Pancreas (tissue), 10 donors: ENCODE results near the gene PTEN. TPM values are rescaled to one million over a fixed set of nuclear protein-coding genes. Genes with fewer than 3 reads are reported as not detected.

ENCODE experiments used
- ATAC-seq, 4 donors: fragments of 200-7000 bp; cut with Tn5 transposase; one replicate each; pipeline versions ENCODE4 v1.8.0 to v1.9.1; 2020; ENCODE audit warnings: mild to moderate bottlenecking in 4 of 4, moderate library complexity in 4 of 4
- DNase-seq, 6 donors: peaks; one replicate each; pipeline ENCODE4 v3.0.0-alpha.2; 2020
- FAIRE-seq: peaks from 2 replicates; lab custom pipeline; 2012; peaks lifted over from hg19 to GRCh38; lab: Jason Lieb, UNC
- H3K27ac ChIP-seq, 4 donors: fragments of 200-600 bp; sonication (generic); 1 replicate in 3 of 4; 2 replicates in 1 of 4; pipeline versions ENCODE4 v1.5.0 to v1.8.0; 2020
- H3K27me3 ChIP-seq, 4 donors: fragments of 200-600 bp; one replicate each; pipeline ENCODE4 v1.8.0; 2021
- H3K36me3 ChIP-seq, 3 donors: fragments of 200-600 bp; sonication (generic) in 1 of 3; one replicate each; pipeline versions ENCODE4 v1.5.0 to v1.8.0; 2020 to 2021
- H3K4me1 ChIP-seq, 3 donors: fragments of 200-600 bp; one replicate each; pipeline ENCODE4 v1.8.0; 2021
- H3K4me3 ChIP-seq, 4 donors: fragments of 200-600 bp; sonication (generic) in 2 of 4; one replicate each; pipeline versions ENCODE4 v1.5.0 to v1.8.0; 2020 to 2021
- H3K9me3 ChIP-seq, 4 donors: fragments of 200-600 bp; one replicate each; pipeline ENCODE4 v1.8.0; 2021
- CTCF ChIP-seq, 4 donors: fragments of 200-600 bp; sonication (generic) in 3 of 4; IDR thresholded peaks; one replicate each; pipeline versions ENCODE4 v1.5.0 to v1.8.0; 2021; ENCODE audit warnings: antibody characterized with exemption in 4 of 4
- WGBS, 2 donors: extraction: QIAGEN DNeasy Blood & Tissue Kit; methylation state at CpG; one replicate each; pipeline ENCODE4 v1.1.7; 2013; 5-methylcytosine and 5-hydroxymethylcytosine counted together
- intact Hi-C, 3 donors: fragments of 100-400 bp; cut with DNase I; formaldehyde crosslinking; loops; one replicate each; pipeline versions ENCODE4 v1.11.1 to v1.14.2; 2022
- polyA plus RNA-seq, 2 donors: library from polyadenylated mRNA; stranded (reverse); fragments of 200-250 nt; gene quantifications; one replicate each; pipeline ENCODE4 v1.2.3, GENCODE V29; 2013
- total RNA-seq, 6 donors: library from RNA; stranded (reverse); fragmentation: NEBNext Ultra II Directional in 4 of 6; extraction: Animal tissue kit (Norgen Biotek cat#: 25700) in 4 of 6; gene quantifications; one replicate each; pipeline versions ENCODE4 v1.2.1 to v1.2.4, GENCODE V29; 2021 to 2023
- donor health status: healthy with polysubstance abuse.
- donor health status: DM: no; HTN: no; CAD: no; lungs with moderate emphysema.
- donor health status: DM: no; HTN: no; CAD: no.
- donor health status: control.
- donor health status: control.
- donor health status: Bipolar disorder and iron deficiency.
- donor health status: DM: yes; HTN: yes; CAD: no.
- donor health status: DM: no; HTN: no; CAD: no.
- donor health status: DM: no; HTN: no; CAD: no.
- donor health status: DM: yes; HTN: yes; CAD: no.

PTEN gene
- total and polyA plus RNA-seq, 8 donors: 19.2 to 64.1 (median 40.4) TPM

DNA sequence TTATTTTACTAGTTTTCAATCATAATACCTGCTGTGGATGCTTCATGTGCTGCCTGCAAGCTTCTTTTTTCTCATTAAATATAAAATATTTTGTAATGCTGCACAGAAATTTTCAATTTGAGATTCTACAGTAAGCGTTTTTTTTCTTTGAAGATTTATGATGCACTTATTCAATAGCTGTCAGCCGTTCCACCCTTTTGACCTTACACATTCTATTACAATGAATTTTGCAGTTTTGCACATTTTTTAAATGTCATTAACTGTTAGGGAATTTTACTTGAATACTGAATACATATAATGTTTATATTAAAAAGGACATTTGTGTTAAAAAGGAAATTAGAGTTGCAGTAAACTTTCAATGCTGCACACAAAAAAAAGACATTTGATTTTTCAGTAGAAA, 103.0 kb downstream of the PTEN start:
- peaks cover 6 to 15% (median 12%) of the 10 kb centered on the region in 3 donors for H3K4me1 ChIP-seq
- no peak overlapping the region for H3K27ac ChIP-seq
- DNase-seq (no peak), FAIRE-seq (peak; percentile 13), ATAC-seq (no peak)
- intact Hi-C loops: no loop called here
- no peak overlapping the region for H3K4me3 ChIP-seq
- 63 to 69% methylated on average over 2 of the region's 2 CpGs for WGBS, 2 donors
- no peaks in the 10 kb centered on the region for H3K9me3 ChIP-seq
- no peaks in the 10 kb centered on the region for H3K36me3 ChIP-seq
- H3K27me3 ChIP-seq: no peaks in the 10 kb centered on the region
- TF ChIP-seq CTCF (IDR thresholded peaks at IDR 0.05): no peak

DNA sequence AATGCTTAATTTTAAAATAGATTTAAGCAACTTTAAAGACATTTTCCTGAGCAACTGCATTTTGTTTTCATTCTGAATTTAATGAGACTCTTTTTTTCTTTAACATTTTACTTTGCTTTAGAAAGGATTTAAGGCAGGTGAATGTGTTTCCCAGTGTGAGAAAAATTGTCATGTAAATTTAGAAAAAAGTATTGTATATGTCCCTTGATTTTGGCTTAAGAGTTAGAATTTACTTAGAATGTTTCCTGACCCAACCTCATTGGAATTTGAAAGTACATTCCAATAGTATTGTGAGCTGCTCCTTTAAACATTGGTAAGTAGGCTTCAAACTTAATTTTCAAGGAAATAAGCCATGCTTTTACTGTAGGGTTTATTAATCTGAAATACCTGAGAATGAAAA, 110.2 kb downstream of the PTEN start:
- Histone ChIP-seq H3K36me3 (no peaks in the 10 kb centered on the region), H3K4me1 (peaks cover 6 to 11% (median 10%) of the 10 kb centered on the region in 3 donors), H3K4me3 (no peak overlapping the region), H3K27me3 (no peaks in the 10 kb centered on the region), H3K27ac (no peak overlapping the region), H3K9me3 (no peaks in the 10 kb centered on the region)
- DNase-seq (no peak), FAIRE-seq (no peak), ATAC-seq (peak in 1 of 4 donors; percentile 24)
- intact Hi-C loops: no loop called here
- no peak for TF ChIP-seq CTCF (IDR thresholded peaks at IDR 0.05)

DNA sequence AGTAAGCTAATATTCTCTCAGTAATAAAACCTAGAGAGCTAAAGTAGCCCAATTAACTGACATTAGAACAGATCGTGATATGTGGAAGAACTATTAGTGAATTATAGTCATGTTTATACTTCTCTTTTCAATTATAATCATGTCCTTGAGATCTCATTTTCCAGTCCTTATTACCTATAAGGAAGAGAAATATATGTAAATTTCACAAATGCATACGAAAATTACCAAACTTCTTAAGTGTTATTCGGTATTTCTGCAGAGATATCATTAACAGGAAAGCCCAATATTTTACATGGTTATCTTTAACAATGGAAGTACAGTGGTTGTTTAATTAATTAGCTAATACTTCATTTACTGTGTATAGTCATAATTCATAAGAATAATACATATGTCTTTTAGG, 110.7 kb downstream of the PTEN start:
- peaks cover 6 to 11% (median 10%) of the 10 kb centered on the region in 3 donors for H3K4me1 ChIP-seq
- H3K27me3 ChIP-seq: no peaks in the 10 kb centered on the region
- ATAC-seq: no peak
- no peak overlapping the region for H3K27ac ChIP-seq
- no peaks in the 10 kb centered on the region for H3K9me3 ChIP-seq
- H3K4me3 ChIP-seq: no peak overlapping the region
- no peak for DNase-seq
- intact Hi-C loops: no loop called here
- 88 to 89% methylated on average over 3 of the region's 3 CpGs for WGBS, 2 donors
- FAIRE-seq: no peak
- no peak for TF ChIP-seq CTCF (IDR thresholded peaks at IDR 0.05)
- no peaks in the 10 kb centered on the region for H3K36me3 ChIP-seq

DNA sequence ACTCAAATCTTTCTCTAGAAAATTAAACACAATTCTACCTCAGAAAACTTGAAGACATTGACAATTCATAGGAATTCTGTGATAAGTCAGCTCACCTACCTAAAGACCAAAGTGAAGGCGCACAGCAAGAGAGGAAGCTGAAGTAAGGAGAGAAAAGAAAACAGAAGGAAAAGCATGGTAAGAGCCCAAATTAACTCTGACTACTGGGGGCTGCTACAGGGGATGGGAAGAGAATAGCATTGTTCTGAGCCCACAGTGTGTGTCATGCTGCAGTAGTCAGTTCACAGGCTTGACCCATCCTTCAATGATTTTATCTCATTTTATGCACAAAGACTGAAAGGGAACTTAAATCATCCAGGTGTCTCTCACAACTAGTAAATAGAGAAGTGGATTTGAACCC, 111.3 kb downstream of the PTEN start:
- intact Hi-C loops: no loop called here
- WGBS, 2 donors: 100% methylated on average over 1 of the region's 1 CpG
- H3K27me3 ChIP-seq: no peaks in the 10 kb centered on the region
- ATAC-seq (no peak), DNase-seq (no peak), FAIRE-seq (no peak)
- no peak overlapping the region for H3K27ac ChIP-seq
- peaks cover 4 to 10% (median 9%) of the 10 kb centered on the region in 3 donors for H3K4me1 ChIP-seq
- H3K4me3 ChIP-seq: no peak overlapping the region
- no peaks in the 10 kb centered on the region for H3K36me3 ChIP-seq
- TF ChIP-seq CTCF (IDR thresholded peaks at IDR 0.05): no peak
- no peaks in the 10 kb centered on the region for H3K9me3 ChIP-seq

DNA sequence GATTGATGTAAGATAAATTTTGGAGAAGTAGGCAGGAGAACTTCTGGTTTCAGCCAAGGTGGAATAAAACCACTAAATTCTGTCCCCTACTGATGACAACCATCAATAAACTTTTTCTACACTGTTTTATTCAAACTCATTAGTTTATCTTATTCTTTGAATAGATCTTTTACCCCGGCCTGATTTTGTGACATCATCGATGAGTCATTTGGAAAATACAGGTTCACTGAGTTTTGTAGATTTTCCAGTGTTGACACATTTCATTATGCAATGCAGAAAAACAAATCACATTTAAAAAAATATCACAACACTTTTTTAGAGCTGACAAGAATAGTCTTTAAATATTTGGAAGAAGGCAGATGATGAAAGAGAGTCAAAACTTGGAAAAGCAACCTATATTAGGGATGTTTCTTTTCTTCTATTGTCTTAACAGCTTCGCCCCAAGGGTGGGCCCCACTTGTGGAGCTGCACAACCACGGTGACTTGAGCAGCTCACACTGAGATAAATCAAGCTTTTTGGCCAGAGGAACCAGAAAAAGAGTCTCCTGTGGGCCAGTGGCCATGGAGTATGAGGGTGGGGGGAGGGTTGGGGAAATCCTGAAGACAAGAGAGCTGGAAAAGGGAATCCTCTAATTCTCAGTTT, 112.8 kb downstream of the PTEN start:
- 63 to 69% methylated on average over 4 of the region's 4 CpGs for WGBS, 2 donors
- Histone ChIP-seq H3K4me3 (no peak overlapping the region), H3K36me3 (no peaks in the 10 kb centered on the region), H3K4me1 (no peaks in the 10 kb centered on the region), H3K27me3 (no peaks in the 10 kb centered on the region), H3K9me3 (no peaks in the 10 kb centered on the region), H3K27ac (no peak overlapping the region)
- ATAC-seq (peak in 1 of 4 donors; percentile 50), FAIRE-seq (no peak), DNase-seq (no peak)
- no peak for TF ChIP-seq CTCF (IDR thresholded peaks at IDR 0.05)
- intact Hi-C loops: no loop called here
